Neural crest cell (in vitro differentiated cells): Measurements from ENCODE around the gene BNC1. TPM values are rescaled to one million over a fixed set of nuclear protein-coding genes. Genes with fewer than 3 reads are reported as not detected.

ENCODE experiments used
- DNase-seq: peaks from one replicate; pipeline ENCODE4 v3.0.0; 2021; ENCODE audit warnings: low read depth, mixed read lengths, low spot score
- H3K27ac Mint-ChIP-seq: one replicate; pipeline ENCODE4 v1.8.0; 2021; ENCODE audit warnings: mild to moderate bottlenecking, mixed read lengths; ENCODE audit not compliant: unreplicated experiment
- H3K27me3 Mint-ChIP-seq: 2 replicates; pipeline ENCODE4 v1.8.0; 2021; ENCODE audit warnings: low read depth, mild to moderate bottlenecking, mixed read lengths
- H3K36me3 Mint-ChIP-seq: 2 replicates; pipeline ENCODE4 v1.8.0; 2021; ENCODE audit warnings: low read depth, mild to moderate bottlenecking, mixed read lengths
- H3K4me1 Mint-ChIP-seq: 2 replicates; pipeline ENCODE4 v1.8.0; 2021; ENCODE audit warnings: mixed read lengths
- H3K4me3 Mint-ChIP-seq: one replicate; pipeline ENCODE4 v1.8.0; 2021; ENCODE audit warnings: mild to moderate bottlenecking, mixed read lengths
- H3K9me3 Mint-ChIP-seq: 2 replicates; pipeline ENCODE4 v1.8.0; 2021; ENCODE audit warnings: mixed read lengths
- CTCF ChIP-seq: fragments of 200-600 bp; sonication (generic); conservative IDR thresholded peaks from 2 replicates; pipeline ENCODE4 v1.5.0; 2021; ENCODE audit warnings: antibody characterized with exemption, mild to moderate bottlenecking
- total RNA-seq: library from RNA; stranded (reverse); gene quantifications from 2 replicates; pipeline ENCODE4 v1.2.1, GENCODE V29; 2021

BNC1 gene
- total RNA-seq, 1 donor from 2014 or later: 0.35 TPM

- H3K27me3 Mint-ChIP-seq: peaks cover 40% of the 10 kb centered on the region
- peaks cover 2% of the 10 kb centered on the region for H3K9me3 Mint-ChIP-seq
- no peaks in the 10 kb centered on the region for H3K36me3 Mint-ChIP-seq
- no peak overlapping the region for H3K27ac Mint-ChIP-seq
- no peak overlapping the region for H3K4me3 Mint-ChIP-seq
- no peaks in the 10 kb centered on the region for H3K4me1 Mint-ChIP-seq
- TF ChIP-seq CTCF: no peak
- no peak for DNase-seq
Measured at GRCh38 chr15:83295417-83295816, 11.0 kb upstream of the BNC1 start.

GRCh38 chr15:83293201-83293600 lies 8.7 kb upstream of the BNC1 start:
- Mint-ChIP-seq H3K27me3 (peaks cover 46% of the 10 kb centered on the region), H3K4me3 (no peak overlapping the region), H3K36me3 (no peaks in the 10 kb centered on the region), H3K27ac (no peak overlapping the region), H3K4me1 (no peaks in the 10 kb centered on the region), H3K9me3 (peaks cover 2% of the 10 kb centered on the region)
- no peak for TF ChIP-seq CTCF
- DNase-seq: no peak

GRCh38 chr15:83292317-83292716 lies 7.9 kb upstream of the BNC1 start:
- Mint-ChIP-seq H3K4me3 (no peak overlapping the region), H3K27ac (no peak overlapping the region), H3K36me3 (no peaks in the 10 kb centered on the region), H3K27me3 (peaks cover 53% of the 10 kb centered on the region), H3K4me1 (no peaks in the 10 kb centered on the region), H3K9me3 (peaks cover 2% of the 10 kb centered on the region)
- no peak for TF ChIP-seq CTCF
- no peak for DNase-seq

- no peak overlapping the region for H3K27ac Mint-ChIP-seq
- TF ChIP-seq CTCF: no peak
- H3K9me3 Mint-ChIP-seq: peaks cover 2% of the 10 kb centered on the region
- peaks cover 7% of the 10 kb centered on the region for H3K4me1 Mint-ChIP-seq
- H3K36me3 Mint-ChIP-seq: peaks cover 4% of the 10 kb centered on the region
- H3K4me3 Mint-ChIP-seq: no peak overlapping the region
- DNase-seq: no peak
- peaks cover 68% of the 10 kb centered on the region for H3K27me3 Mint-ChIP-seq
Measured at GRCh38 chr15:83290236-83290635, 5.8 kb upstream of the BNC1 start.

DNA sequence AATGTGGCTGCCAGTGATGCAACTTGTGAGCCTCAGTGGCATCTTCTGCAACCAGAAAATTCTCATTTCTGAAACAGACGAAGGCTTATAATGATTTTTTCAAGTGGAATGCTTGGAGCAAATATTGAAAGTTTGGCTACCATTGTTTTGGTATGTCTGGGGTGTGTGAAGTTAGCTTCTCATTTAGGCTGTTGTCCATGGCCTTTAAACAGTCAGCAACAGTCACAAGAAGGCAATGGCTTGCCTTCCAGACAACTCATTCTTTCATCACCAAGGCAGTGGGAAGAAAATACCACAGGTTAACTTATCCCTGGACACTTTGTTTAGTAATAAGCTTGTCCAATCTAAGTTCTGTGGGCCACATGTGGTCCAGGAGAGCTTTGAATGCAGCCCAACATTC lies 4.7 kb upstream of the BNC1 start:
- peaks cover 7% of the 10 kb centered on the region for H3K4me1 Mint-ChIP-seq

More for the DNA sequence above, 4.7 kb upstream of the BNC1 start:
- Mint-ChIP-seq H3K9me3 (no peaks in the 10 kb centered on the region), H3K4me3 (no peak overlapping the region), H3K36me3 (peaks cover 4% of the 10 kb centered on the region), H3K27me3 (peaks cover 68% of the 10 kb centered on the region), H3K27ac (no peak overlapping the region)
- no peak for DNase-seq
- TF ChIP-seq CTCF: no peak
